Measurements from ENCODE around the gene THSD4. TPM values are rescaled to one million over a fixed set of nuclear protein-coding genes. Genes with fewer than 3 reads are reported as not detected.
A peak's percentile ranks its signal among the peaks of the same experiment; 100 is the strongest.

THSD4 gene
- total RNA-seq, 2 donors from 2014 or later: 35.2 to 45.5 TPM

GRCh38 chr15:71646767-71647486 is 531.7 kb downstream of the THSD4 start:
- intact Hi-C loops (cut with DNase I, micrococcal nuclease): no loop called here
- ATAC-seq: peak; percentile 26
- no peak for DNase-seq

DNA sequence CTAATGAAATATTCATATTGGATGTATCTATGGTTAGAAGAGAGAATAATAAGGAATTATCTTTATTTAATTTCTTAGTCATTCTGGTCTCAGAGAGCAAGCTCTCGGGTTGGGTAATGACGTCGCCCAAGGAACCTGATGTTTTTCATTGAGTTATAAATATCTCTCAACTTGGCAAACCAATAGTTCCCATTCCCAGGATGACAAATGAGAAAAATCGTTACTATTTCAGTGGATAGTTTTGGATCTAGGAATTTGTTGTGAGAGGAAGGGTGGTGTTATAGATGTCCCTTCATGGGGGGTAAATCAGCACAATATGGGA is 532.2 kb downstream of the THSD4 start:
- DNase-seq: no peak
- intact Hi-C loops (cut with DNase I, micrococcal nuclease): no loop called here
- no peak for ATAC-seq

GRCh38 chr15:71648095-71648494 is 532.8 kb downstream of the THSD4 start:
- intact Hi-C loops (cut with DNase I, micrococcal nuclease): no loop called here
- DNase-seq: no peak

DNA sequence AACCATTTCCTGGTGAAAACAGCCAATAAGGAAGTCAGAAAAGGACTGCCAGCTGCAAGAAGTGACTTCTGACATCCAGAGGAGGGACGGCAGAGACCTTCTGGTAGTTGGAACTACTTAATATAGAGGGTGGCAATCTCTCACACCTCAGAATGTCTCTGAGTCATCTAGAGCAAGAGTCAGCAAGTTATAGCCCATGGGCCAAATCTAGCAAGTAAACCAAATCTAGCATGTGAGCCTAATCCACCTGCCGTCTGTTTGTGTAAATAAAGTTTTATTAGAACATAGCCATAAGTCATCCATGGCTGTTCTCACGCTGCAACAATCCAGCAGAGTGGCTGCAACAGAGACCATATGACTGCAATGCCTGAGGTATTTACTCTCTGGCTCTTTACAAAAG is 534.6 kb downstream of the THSD4 start:
- ATAC-seq (peak; percentile 91), DNase-seq (peak in 1 of 2 donors; percentile 41)
- intact Hi-C loops (cut with DNase I, micrococcal nuclease): loop anchor here in 1 of 2 donors (5.0 kb wide), 1 partner anchor 203 kb away; no protein-coding TSS in a partner anchor

More at GRCh38 chr15:71648095-71648494, 532.8 kb downstream of the THSD4 start:
- ATAC-seq: no peak

- intact Hi-C loops (cut with DNase I, micrococcal nuclease): loop anchor here in 1 of 2 donors (5.0 kb wide), 1 partner anchor 203 kb away; no protein-coding TSS in a partner anchor
- no peak for ATAC-seq
These were observed 535.3 kb downstream of the THSD4 start for GRCh38 chr15:71650603-71651002.

GRCh38 chr15:71651750-71652186 is 536.5 kb downstream of the THSD4 start:
- DNase-seq (peak in 1 of 2 donors; percentile 29), ATAC-seq (peak; percentile 31)
- intact Hi-C loops (cut with DNase I, micrococcal nuclease): loop anchor here in 1 of 2 donors (5.0 kb wide), 1 partner anchor 204 kb away; no protein-coding TSS in a partner anchor

More at GRCh38 chr15:71650603-71651002, 535.3 kb downstream of the THSD4 start:
- no peak for DNase-seq

- DNase-seq (no peak), ATAC-seq (no peak)
- intact Hi-C loops (cut with DNase I, micrococcal nuclease): loop anchor here in 1 of 2 donors (5.0 kb wide), 1 partner anchor 207 kb away; no protein-coding TSS in a partner anchor
These were observed 538.9 kb downstream of the THSD4 start for GRCh38 chr15:71654042-71654719.

- no peak for ATAC-seq
- intact Hi-C loops (cut with DNase I, micrococcal nuclease): loop anchor here in 1 of 2 donors (5.0 kb wide), 1 partner anchor 207 kb away; no protein-coding TSS in a partner anchor
- no peak for DNase-seq
These were observed 539.5 kb downstream of the THSD4 start for GRCh38 chr15:71654720-71655174.

DNA sequence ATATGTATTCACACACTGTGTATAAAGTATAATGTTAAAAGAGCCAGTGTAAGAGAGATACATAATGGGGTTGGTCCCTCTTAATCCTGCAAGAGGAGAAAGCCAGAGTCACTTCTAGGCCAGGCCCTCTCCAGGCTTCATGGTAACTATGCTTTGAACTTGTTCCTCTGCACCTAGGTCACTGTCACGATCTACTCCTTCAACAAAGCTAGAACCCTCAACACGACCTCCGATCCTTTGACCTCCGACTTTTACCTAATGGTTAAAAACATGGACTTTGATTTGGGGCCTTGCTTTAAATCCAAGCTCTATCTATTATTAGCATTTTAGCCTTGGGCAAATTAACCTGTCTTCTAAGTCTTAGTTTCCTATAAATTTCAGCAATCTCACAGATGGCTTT is 541.2 kb downstream of the THSD4 start:
- intact Hi-C loops (cut with DNase I, micrococcal nuclease): no loop called here
- no peak for DNase-seq
- no peak for ATAC-seq

DNA sequence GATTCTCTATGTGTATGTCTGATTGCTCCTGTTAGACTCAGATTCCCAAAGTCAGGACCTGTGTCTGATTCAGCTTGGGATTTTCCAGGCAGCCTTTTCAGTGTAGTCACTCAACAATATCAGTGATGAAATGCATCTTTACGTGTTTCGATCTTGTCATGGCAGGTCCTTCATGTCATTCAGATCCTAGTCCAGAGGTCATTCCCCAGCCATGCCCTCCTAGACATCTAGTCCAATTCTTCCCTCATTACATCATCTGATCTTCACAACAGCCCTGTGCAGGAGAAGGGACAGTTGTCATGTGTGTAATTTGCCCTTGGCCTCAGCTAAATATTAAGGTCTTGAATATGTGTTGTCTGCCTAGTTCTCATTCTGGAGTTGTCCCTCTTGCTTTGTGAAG is 541.9 kb downstream of the THSD4 start:
- DNase-seq (no peak), ATAC-seq (peak; percentile 32)
- intact Hi-C loops (cut with DNase I, micrococcal nuclease): no loop called here

DNA sequence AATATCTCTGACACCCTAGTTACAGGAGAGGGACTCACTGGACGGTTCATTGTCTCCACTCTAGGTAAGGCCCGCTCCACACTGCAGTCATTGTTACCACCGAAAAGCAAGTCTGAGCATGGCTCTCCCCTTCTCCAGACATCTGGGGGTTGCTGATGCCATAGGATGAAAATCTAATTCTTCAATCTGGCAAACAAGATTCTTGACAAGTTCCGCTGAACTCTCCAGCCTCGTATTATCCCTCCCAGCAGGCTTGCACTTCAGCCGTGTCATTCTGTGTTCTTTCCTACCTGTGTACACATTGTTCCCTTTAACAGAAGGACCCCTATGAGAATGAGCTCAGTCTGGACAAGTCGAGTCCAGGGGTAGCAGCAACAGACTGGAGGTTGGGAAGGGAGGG is 542.8 kb downstream of the THSD4 start:
- no peak for ATAC-seq
- intact Hi-C loops (cut with DNase I, micrococcal nuclease): no loop called here
- DNase-seq: no peak

DNA sequence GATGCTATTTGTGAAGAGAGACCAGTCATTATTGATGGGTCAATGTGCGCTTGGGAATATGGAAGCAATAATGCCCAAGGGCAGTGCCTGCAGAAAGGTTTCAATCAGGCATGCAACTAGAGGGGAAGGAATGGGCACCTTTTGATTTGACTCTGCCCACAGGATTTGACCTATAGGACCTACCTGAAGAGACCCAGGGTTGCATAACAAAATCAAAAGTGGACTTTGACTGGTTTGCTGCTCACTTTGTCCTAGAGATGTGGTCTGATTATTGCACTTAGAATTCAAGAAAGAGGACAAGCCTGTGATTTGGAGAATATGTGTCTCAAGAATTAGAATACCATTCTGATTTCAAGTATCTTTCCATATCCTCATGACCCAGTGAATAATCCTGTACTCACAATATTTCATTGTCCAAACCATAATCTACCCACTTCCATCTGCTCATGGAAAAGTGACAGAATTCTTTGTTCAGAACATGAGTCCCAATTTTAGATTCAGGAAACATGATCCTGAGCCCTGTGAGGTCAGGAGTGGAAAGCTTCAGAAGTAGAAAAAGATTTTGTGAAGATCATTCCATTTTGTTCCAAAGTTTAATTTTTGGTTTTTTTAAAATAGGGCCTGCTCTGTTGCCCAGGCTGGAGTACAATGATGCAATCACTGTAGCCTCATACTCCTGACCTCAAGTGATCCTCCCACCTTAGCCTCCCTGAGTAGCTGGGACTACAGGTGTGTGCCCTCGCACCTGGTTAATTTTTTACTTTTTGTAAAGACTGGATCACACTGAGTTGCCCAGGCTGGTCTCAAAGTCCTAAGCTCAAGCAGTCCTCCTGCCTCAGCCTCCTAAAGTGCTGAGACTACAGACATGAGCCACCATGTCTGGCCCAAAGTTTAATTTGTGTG is 543.8 kb downstream of the THSD4 start:
- ATAC-seq (peak; percentile 72), DNase-seq (no peak)
- intact Hi-C loops (cut with DNase I, micrococcal nuclease): no loop called here

GRCh38 chr15:71659730-71660067 is 544.4 kb downstream of the THSD4 start:
- intact Hi-C loops (cut with DNase I, micrococcal nuclease): no loop called here
- no peak for ATAC-seq

DNA sequence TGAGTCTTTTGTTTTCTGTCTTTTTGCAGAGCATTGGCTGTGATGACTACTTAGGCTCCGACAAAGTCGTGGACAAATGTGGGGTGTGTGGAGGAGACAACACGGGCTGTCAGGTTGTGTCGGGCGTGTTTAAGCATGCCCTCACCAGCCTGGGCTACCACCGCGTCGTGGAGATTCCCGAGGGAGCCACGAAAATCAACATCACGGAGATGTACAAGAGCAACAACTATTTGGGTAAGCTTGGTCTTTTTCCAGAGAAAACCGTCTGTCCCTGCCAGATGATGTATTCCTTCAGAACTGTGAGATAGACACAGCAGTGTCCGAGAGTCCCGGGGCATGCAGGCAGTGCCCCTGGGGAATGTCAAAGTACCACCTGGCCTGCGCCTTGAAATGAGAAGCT is 545.2 kb downstream of the THSD4 start:
- DNase-seq (no peak), ATAC-seq (no peak)
- intact Hi-C loops (cut with DNase I, micrococcal nuclease): no loop called here

More at GRCh38 chr15:71659730-71660067, 544.4 kb downstream of the THSD4 start:
- no peak for DNase-seq

DNA sequence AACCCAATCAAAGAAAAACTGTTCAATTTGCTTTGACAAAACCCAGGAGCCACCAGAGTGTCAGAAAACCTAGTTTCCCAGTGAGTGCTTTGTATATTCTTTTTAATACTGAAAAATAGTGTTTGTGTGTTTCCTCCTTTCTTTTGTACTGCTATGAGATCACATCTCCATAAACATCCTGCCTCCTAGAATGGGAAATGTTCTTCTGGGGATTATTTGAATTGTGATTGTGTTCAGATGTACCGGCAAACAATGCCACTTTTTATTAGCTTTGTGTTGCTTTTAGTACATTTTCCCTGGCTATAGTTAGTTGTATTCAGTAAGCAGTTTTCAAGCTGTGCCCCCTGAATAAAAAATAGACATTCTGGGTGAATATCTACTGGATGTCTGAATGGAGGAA is 547.0 kb downstream of the THSD4 start:
- ATAC-seq (no peak), DNase-seq (no peak)
- intact Hi-C loops (cut with DNase I, micrococcal nuclease): no loop called here

DNA sequence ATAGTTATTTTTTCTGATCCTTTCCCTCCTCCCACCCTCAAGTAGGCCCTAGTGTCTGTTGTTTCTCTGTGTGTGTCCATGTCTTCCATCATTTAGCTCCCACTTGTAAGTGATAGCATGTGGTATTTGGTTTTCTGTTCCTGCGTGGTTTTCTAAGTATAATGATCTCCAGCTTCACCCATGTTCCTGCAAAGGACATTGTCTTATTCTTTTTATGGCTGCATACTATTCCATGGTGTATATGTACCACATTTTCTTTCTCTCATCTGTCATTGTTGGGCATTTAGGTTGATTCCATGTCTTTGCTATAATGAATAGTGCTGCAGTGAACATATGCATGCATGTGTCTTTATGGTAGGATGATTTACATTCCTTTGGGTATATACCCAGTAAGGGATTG is 549.4 kb downstream of the THSD4 start:
- ATAC-seq (no peak), DNase-seq (no peak)
- intact Hi-C loops (cut with DNase I, micrococcal nuclease): no loop called here

GRCh38 chr15:71666763-71667620 is 551.7 kb downstream of the THSD4 start:
- DNase-seq (no peak), ATAC-seq (no peak)
- intact Hi-C loops (cut with DNase I, micrococcal nuclease): no loop called here

DNA sequence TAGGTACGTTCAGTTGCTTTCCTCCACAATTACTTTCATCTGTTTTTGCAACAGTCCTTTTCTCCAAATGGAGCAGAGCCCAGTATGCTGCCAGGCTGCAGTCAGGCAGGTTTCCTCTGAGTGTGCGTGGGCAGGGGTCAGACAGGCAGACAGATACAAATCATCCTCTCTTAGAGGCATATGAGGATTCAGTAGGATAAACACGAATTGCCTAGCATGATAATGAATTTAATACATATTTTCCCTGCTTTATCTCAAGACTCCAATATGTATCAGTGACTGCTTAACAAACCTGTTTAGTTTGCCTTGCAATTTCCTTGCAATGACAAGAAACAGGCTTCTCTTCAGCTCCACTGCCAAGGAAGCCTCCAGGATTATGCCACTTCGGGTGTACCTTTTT is 554.4 kb downstream of the THSD4 start:
- no peak for DNase-seq
- intact Hi-C loops (cut with DNase I, micrococcal nuclease): no loop called here
- no peak for ATAC-seq

Measured in left colon (tissue), 2 donors.